Calu3 (cell line): ENCODE data around the gene KCTD15. TPM values are rescaled to one million over a fixed set of nuclear protein-coding genes. Genes with fewer than 3 reads are reported as not detected.

Source experiments
- BruUV-seq: library from RNA; stranded (reverse); fragments of 400-500 nt; replicated peaks from 2 replicates; lab custom pipeline; 2021; lab: Mats Ljungman, UMichigan
- CTCF ChIA-PET: fragments of 300-600 bp; sonication (Branson Sonifier 250); formaldehyde crosslinking; loops from one replicate; lab custom pipeline; 2022; ENCODE audit warnings: antibody characterized with exemption; lab: Charles Lee
- DNase-seq: peaks from one replicate; pipeline ENCODE4 v3.0.0; 2022
- H3K27ac Mint-ChIP-seq: one replicate; pipeline ENCODE4 v1.8.0; 2022; ENCODE audit warnings: mixed read lengths; ENCODE audit not compliant: unreplicated experiment
- H3K27me3 Mint-ChIP-seq: one replicate; pipeline ENCODE4 v1.8.0; 2022; ENCODE audit warnings: mixed read lengths; ENCODE audit not compliant: unreplicated experiment
- H3K36me3 Mint-ChIP-seq: one replicate; pipeline ENCODE4 v1.8.0; 2022; ENCODE audit warnings: mild to moderate bottlenecking, moderate library complexity, mixed read lengths; ENCODE audit not compliant: insufficient read depth, unreplicated experiment
- H3K4me1 Mint-ChIP-seq: one replicate; pipeline ENCODE4 v1.8.0; 2022; ENCODE audit warnings: mild to moderate bottlenecking, low read depth, mixed read lengths; ENCODE audit not compliant: unreplicated experiment
- H3K4me3 Mint-ChIP-seq: one replicate; pipeline ENCODE4 v1.8.0; 2022; ENCODE audit warnings: mild to moderate bottlenecking, low read depth, moderate library complexity, mixed read lengths; ENCODE audit not compliant: unreplicated experiment
- H3K9me3 Mint-ChIP-seq: one replicate; pipeline ENCODE4 v1.8.0; 2022; ENCODE audit warnings: low read depth, mixed read lengths; ENCODE audit not compliant: unreplicated experiment
- CTCF ChIP-seq: fragments of 200-600 bp; IDR thresholded peaks from one replicate; pipeline ENCODE4 v1.8.0; 2022; ENCODE audit warnings: antibody characterized with exemption; ENCODE audit not compliant: unreplicated experiment
- intact Hi-C: fragments of 100-400 bp; cut with micrococcal nuclease; formaldehyde crosslinking; loops from one replicate; pipeline ENCODE4 v1.10.0; 2022; ENCODE audit not compliant: unreplicated experiment
- total RNA-seq: library from RNA; stranded (reverse); gene quantifications from 2 replicates; pipeline ENCODE4 v1.2.3, GENCODE V29; 2022

The KCTD15 gene
- total RNA-seq, 1 experiment from 2014 or later, result 18.6 TPM

GRCh38 chr19:33863436-33863835 lies 66.8 kb downstream of the KCTD15 start:
- intact Hi-C loops, result no loop called here
- Mint-ChIP-seq H3K27ac (no peak overlapping the region), H3K4me3 (no peak overlapping the region), H3K9me3 (no peaks in the 10 kb centered on the region), H3K27me3 (peaks cover 82% of the 10 kb centered on the region), H3K4me1 (no peaks in the 10 kb centered on the region), H3K36me3 (no peaks in the 10 kb centered on the region)
- BruUV-seq, result no TSS peak
- CTCF ChIA-PET, result interaction anchor here (0.6 to 1.0 kb wide), 2 partner anchors 13 to 29 kb away, joined by 3 to 4 read pairs; no protein-coding TSS in a partner anchor
- DNase-seq, result no peak
- no peak for TF ChIP-seq CTCF

- intact Hi-C loops, result no loop called here
- BruUV-seq, result no TSS peak
- no peak overlapping the region for H3K27ac Mint-ChIP-seq
- no peak overlapping the region for H3K4me3 Mint-ChIP-seq
- CTCF ChIA-PET, result interaction anchor here (1.0 to 1.3 kb wide), 3 partner anchors 28 to 86 kb away, joined by 3 to 4 read pairs (median 3); no protein-coding TSS in a partner anchor
- no peak for TF ChIP-seq CTCF
- H3K36me3 Mint-ChIP-seq, result no peaks in the 10 kb centered on the region
- DNase-seq, result peak; percentile 47
- peaks cover 82% of the 10 kb centered on the region for H3K27me3 Mint-ChIP-seq
- no peaks in the 10 kb centered on the region for H3K9me3 Mint-ChIP-seq
- H3K4me1 Mint-ChIP-seq, result no peaks in the 10 kb centered on the region
Measured at GRCh38 chr19:33864311-33864850, 67.7 kb downstream of the KCTD15 start.

GRCh38 chr19:33865306-33865705 lies 68.6 kb downstream of the KCTD15 start:
- no peak for DNase-seq
- no peaks in the 10 kb centered on the region for H3K9me3 Mint-ChIP-seq
- BruUV-seq, result no TSS peak
- H3K36me3 Mint-ChIP-seq, result no peaks in the 10 kb centered on the region
- intact Hi-C loops, result no loop called here
- H3K27ac Mint-ChIP-seq, result no peak overlapping the region
- no peak overlapping the region for H3K4me3 Mint-ChIP-seq
- TF ChIP-seq CTCF, result no peak
- CTCF ChIA-PET, result interaction anchor here (1.3 kb wide), 1 partner anchor 87 kb away, joined by 3 read pairs; no protein-coding TSS in a partner anchor
- H3K4me1 Mint-ChIP-seq, result no peaks in the 10 kb centered on the region
- peaks cover 82% of the 10 kb centered on the region for H3K27me3 Mint-ChIP-seq

Other genes with a start within 250 kb of the KCTD15 start
- gene CHST8, start 174.9 kb upstream of the KCTD15 start, total RNA-seq, result not detected in 2 replicates